Neural cell (in vitro differentiated cells): ENCODE results near the gene POU2F2. TPM values are rescaled to one million over a fixed set of nuclear protein-coding genes. Genes with fewer than 3 reads are reported as not detected.

Experiments used
- H2AFZ ChIP-seq: fragments of 200-600, 300-800 bp; sonication (generic), shearing (Covaris generic); 2 replicates; pipeline ENCODE4 v1.6.0; 2014; ENCODE audit warnings: low read depth, mild to moderate bottlenecking, antibody characterized with exemption, low read length, moderate library complexity
- H3F3A ChIP-seq: fragments of 200-600 bp; shearing (Covaris generic); 2 replicates; pipeline ENCODE4 v1.6.1; 2016; ENCODE audit warnings: mild to moderate bottlenecking, moderate library complexity, mixed read lengths, antibody characterized with exemption, low read length; ENCODE audit not compliant: insufficient read depth, poor library complexity, severe bottlenecking
- H3K27ac ChIP-seq: fragments of 200-600, 300-800 bp; sonication (generic), shearing (Covaris generic); 2 replicates; pipeline ENCODE4 v1.5.1; 2014; ENCODE audit warnings: mild to moderate bottlenecking, low read length, moderate library complexity
- H3K27me3 ChIP-seq: fragments of 300-800, 200-600 bp; sonication (generic), shearing (Covaris generic); 2 replicates; pipeline ENCODE4 v1.6.0; 2014; ENCODE audit warnings: mild to moderate bottlenecking, low read depth, low read length, moderate library complexity; ENCODE audit not compliant: insufficient read depth
- H3K36me3 ChIP-seq: fragments of 300-800, 200-600 bp; sonication (generic), shearing (Covaris generic); 2 replicates; pipeline ENCODE4 v1.5.1; 2014; ENCODE audit warnings: mild to moderate bottlenecking, antibody characterized with exemption, low read length, moderate library complexity; ENCODE audit not compliant: insufficient read depth
- H3K4me2 ChIP-seq: fragments of 300-800, 200-600 bp; sonication (generic), shearing (Covaris generic); 2 replicates; pipeline ENCODE4 v1.6.0; 2014; ENCODE audit warnings: mild to moderate bottlenecking, low read length
- H3K4me3 ChIP-seq: fragments of 300-800, 200-600 bp; sonication (generic), shearing (Covaris generic); 2 replicates; pipeline ENCODE4 v1.5.1; 2014; ENCODE audit warnings: mild to moderate bottlenecking, low read length, moderate library complexity
- H3K79me2 ChIP-seq: fragments of 200-600 bp; shearing (Covaris generic); replicated peaks from 2 replicates; pipeline ENCODE4 v1.6.0; 2014; ENCODE audit warnings: mild to moderate bottlenecking, low read length, moderate library complexity; ENCODE audit not compliant: insufficient read depth
- H3K9ac ChIP-seq: fragments of 300-800, 200-600 bp; sonication (generic), shearing (Covaris generic); 2 replicates; pipeline ENCODE4 v1.6.1; 2016; ENCODE audit warnings: mild to moderate bottlenecking, low read length, mixed read lengths
- H3K9me2 ChIP-seq: fragments of 200-600 bp; shearing (Covaris generic); 2 replicates; pipeline ENCODE4 v1.6.1; 2016; ENCODE audit warnings: mild to moderate bottlenecking, low read length, mixed read lengths; ENCODE audit not compliant: insufficient read depth
- H3K9me3 ChIP-seq: fragments of 200-600, 300-800 bp; sonication (generic), shearing (Covaris generic); 2 replicates; pipeline ENCODE4 v1.6.1; 2016; ENCODE audit warnings: mild to moderate bottlenecking, mixed run types, low read length, moderate library complexity, mixed read lengths
- H4K20me1 ChIP-seq: fragments of 200-600 bp; shearing (Covaris generic); 2 replicates; pipeline ENCODE4 v1.6.1; 2016; ENCODE audit warnings: mild to moderate bottlenecking, mixed run types; ENCODE audit not compliant: insufficient read depth
- EP300 ChIP-seq: fragments of 450-650 bp; conservative IDR thresholded peaks from 2 replicates; pipeline ENCODE4 v1.6.1; 2014; ENCODE audit warnings: antibody characterized with exemption, mild to moderate bottlenecking, moderate library complexity; ENCODE audit not compliant: poor library complexity, severe bottlenecking
- EZH2 ChIP-seq: fragments of 200-600, 300-800 bp; shearing (Covaris generic), sonication (generic); IDR thresholded peaks from 2 replicates; pipeline ENCODE4 v1.6.1; 2014; ENCODE audit warnings: antibody characterized with exemption, low read length, borderline replicate concordance, mild to moderate bottlenecking; ENCODE audit not compliant: insufficient read depth, poor library complexity, severe bottlenecking
- MXI1 ChIP-seq: fragments of 450-650 bp; conservative IDR thresholded peaks from 2 replicates; pipeline ENCODE4 v1.6.1; 2014; ENCODE audit warnings: antibody characterized with exemption, mild to moderate bottlenecking; ENCODE audit not compliant: poor library complexity, severe bottlenecking
- POLR2AphosphoS5 ChIP-seq: IDR thresholded peaks from 2 replicates; pipeline ENCODE4 v1.6.1; 2012
- RAD21 ChIP-seq: fragments of 450-650 bp; conservative IDR thresholded peaks from 2 replicates; pipeline ENCODE4 v1.6.1; 2014; ENCODE audit warnings: antibody characterized with exemption, mild to moderate bottlenecking, moderate library complexity
- SMC3 ChIP-seq: fragments of 450-650 bp; conservative IDR thresholded peaks from 2 replicates; pipeline ENCODE4 v1.6.1; 2014; ENCODE audit warnings: antibody characterized with exemption, mild to moderate bottlenecking, moderate library complexity; ENCODE audit not compliant: poor library complexity
- TAF1 ChIP-seq: IDR thresholded peaks from 2 replicates; pipeline ENCODE4 v1.6.1; 2012; ENCODE audit warnings: low read depth
- polyA plus RNA-seq: library from polyadenylated mRNA; depleted of rRNA; stranded (reverse); fragments of >200 nt; gene quantifications from 2 replicates; pipeline ENCODE4 v1.2.3, GENCODE V29; 2014
- TF ChIP-seq, protein P1 (sequence below): IDR thresholded peaks from 2 replicates; pipeline ENCODE4 v1.6.1; 2012; ENCODE audit warnings: borderline replicate concordance
- TF ChIP-seq, protein P2 (sequence below): fragments of 450-650 bp; IDR thresholded peaks from 2 replicates; pipeline ENCODE4 v1.5.1; 2014; ENCODE audit warnings: antibody characterized with exemption, mild to moderate bottlenecking, moderate library complexity; ENCODE audit not compliant: poor library complexity, severe bottlenecking

Gene POU2F2
- polyA plus RNA-seq, 1 donor from 2014 or later: 7.7 TPM

DNA sequence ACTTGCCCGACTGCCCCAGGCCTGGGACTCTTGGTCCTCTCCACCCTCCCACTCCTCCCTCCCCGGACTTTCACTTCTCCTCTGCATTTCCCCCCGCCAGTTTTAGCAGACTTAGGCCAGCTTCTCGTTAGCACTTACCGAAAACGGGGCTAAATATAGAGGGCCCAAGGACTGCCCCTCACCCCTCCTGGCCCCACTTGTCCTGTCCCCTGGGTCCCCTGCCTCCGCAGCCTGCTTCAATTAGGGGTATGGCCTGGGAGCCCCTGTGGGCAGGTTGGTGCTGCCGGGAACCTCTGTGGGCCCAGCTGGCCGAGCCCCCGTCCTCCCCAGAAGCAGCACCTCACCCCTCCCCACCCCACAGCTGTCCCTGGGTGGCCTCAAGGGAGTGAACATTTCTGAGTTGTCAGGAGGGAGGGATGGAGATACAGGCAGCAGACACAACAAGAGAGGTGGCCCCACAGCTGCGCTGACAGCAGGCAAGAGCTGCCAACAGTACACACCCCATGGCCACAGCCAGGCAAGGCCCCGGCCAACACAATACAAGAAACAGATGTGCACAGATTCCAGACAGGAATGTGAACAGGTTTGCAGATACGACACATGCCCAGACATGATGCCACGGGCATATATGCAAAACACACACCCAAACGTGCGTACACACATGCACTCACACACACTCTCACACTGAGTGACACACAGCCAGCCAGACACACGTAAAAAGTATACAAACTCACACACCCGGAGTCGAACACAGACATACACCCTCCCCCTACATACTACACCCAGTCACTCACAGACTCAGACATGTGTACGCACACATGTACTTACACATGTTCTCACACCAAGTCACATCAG, 2.6 kb downstream of the POU2F2 start:
- no peak overlapping the region for H3K4me3 ChIP-seq
- no peaks in the 10 kb centered on the region for H3K79me2 ChIP-seq
- no peak overlapping the region for H3K4me2 ChIP-seq
- no peaks in the 10 kb centered on the region for H3K9me3 ChIP-seq
- peaks cover 12% of the 10 kb centered on the region for H3K27me3 ChIP-seq
- no peaks in the 10 kb centered on the region for H3K36me3 ChIP-seq
- no peak for TF ChIP-seq RAD21
- TF ChIP-seq, protein P1, sequence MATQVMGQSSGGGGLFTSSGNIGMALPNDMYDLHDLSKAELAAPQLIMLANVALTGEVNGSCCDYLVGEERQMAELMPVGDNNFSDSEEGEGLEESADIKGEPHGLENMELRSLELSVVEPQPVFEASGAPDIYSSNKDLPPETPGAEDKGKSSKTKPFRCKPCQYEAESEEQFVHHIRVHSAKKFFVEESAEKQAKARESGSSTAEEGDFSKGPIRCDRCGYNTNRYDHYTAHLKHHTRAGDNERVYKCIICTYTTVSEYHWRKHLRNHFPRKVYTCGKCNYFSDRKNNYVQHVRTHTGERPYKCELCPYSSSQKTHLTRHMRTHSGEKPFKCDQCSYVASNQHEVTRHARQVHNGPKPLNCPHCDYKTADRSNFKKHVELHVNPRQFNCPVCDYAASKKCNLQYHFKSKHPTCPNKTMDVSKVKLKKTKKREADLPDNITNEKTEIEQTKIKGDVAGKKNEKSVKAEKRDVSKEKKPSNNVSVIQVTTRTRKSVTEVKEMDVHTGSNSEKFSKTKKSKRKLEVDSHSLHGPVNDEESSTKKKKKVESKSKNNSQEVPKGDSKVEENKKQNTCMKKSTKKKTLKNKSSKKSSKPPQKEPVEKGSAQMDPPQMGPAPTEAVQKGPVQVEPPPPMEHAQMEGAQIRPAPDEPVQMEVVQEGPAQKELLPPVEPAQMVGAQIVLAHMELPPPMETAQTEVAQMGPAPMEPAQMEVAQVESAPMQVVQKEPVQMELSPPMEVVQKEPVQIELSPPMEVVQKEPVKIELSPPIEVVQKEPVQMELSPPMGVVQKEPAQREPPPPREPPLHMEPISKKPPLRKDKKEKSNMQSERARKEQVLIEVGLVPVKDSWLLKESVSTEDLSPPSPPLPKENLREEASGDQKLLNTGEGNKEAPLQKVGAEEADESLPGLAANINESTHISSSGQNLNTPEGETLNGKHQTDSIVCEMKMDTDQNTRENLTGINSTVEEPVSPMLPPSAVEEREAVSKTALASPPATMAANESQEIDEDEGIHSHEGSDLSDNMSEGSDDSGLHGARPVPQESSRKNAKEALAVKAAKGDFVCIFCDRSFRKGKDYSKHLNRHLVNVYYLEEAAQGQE: no peak
- peak overlapping the region; percentile 20 for H3K9ac ChIP-seq
- H3K9me2 ChIP-seq: no peaks in the 10 kb centered on the region
- H3F3A ChIP-seq: no peaks in the 10 kb centered on the region
- no peaks in the 10 kb centered on the region for H4K20me1 ChIP-seq
- no peak overlapping the region for H2AFZ ChIP-seq
- no peak overlapping the region for H3K27ac ChIP-seq

DNA sequence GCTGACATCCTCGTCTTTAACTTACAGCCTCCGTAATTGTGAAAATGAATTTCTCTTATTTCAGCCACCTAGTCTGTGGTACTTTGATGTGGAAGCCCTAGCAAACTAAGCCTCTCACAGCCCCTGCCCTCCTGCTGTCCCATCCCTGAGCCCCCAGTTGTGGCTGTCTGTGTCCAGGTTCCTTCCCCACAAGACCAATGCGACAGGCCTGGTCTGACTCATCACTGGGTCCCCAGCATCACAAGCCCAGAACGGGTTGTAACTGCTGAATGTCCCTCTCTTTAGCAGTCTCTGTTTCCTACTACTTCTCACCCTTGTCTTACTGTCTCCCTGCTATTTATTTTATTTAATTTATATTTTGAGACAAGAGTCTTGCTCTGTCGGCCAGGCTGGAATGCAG, 5.7 kb downstream of the POU2F2 start:
- H3F3A ChIP-seq: no peaks in the 10 kb centered on the region
- H3K4me2 ChIP-seq: no peak overlapping the region
- H3K4me3 ChIP-seq: no peak overlapping the region
- no peak overlapping the region for H3K27ac ChIP-seq
- TF ChIP-seq EZH2: no peak
- no peak for TF ChIP-seq POLR2AphosphoS5
- TF ChIP-seq TAF1: no peak
- TF ChIP-seq, protein P1: no peak
- TF ChIP-seq MXI1: no peak
- TF ChIP-seq, protein P2, sequence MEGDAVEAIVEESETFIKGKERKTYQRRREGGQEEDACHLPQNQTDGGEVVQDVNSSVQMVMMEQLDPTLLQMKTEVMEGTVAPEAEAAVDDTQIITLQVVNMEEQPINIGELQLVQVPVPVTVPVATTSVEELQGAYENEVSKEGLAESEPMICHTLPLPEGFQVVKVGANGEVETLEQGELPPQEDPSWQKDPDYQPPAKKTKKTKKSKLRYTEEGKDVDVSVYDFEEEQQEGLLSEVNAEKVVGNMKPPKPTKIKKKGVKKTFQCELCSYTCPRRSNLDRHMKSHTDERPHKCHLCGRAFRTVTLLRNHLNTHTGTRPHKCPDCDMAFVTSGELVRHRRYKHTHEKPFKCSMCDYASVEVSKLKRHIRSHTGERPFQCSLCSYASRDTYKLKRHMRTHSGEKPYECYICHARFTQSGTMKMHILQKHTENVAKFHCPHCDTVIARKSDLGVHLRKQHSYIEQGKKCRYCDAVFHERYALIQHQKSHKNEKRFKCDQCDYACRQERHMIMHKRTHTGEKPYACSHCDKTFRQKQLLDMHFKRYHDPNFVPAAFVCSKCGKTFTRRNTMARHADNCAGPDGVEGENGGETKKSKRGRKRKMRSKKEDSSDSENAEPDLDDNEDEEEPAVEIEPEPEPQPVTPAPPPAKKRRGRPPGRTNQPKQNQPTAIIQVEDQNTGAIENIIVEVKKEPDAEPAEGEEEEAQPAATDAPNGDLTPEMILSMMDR: no peak
- TF ChIP-seq EP300: no peak
- TF ChIP-seq SMC3: no peak
- TF ChIP-seq RAD21: no peak
- H2AFZ ChIP-seq: no peak overlapping the region
- no peaks in the 10 kb centered on the region for H3K9me2 ChIP-seq
- no peaks in the 10 kb centered on the region for H3K9me3 ChIP-seq
- no peaks in the 10 kb centered on the region for H4K20me1 ChIP-seq
- H3K79me2 ChIP-seq: no peaks in the 10 kb centered on the region
- no peak overlapping the region for H3K9ac ChIP-seq
- H3K36me3 ChIP-seq: no peaks in the 10 kb centered on the region
- H3K27me3 ChIP-seq: peaks cover 1% of the 10 kb centered on the region
